H9 (cell line): Measurements from ENCODE around the gene TSPEAR. TPM values are rescaled to one million over a fixed set of nuclear protein-coding genes. Genes with fewer than 3 reads are reported as not detected.

Source experiments
- DNase-seq: peaks from one replicate; pipeline ENCODE4 v3.0.0-alpha.2; 2017
- H2AFZ ChIP-seq: one replicate; pipeline ENCODE4 v1.6.1; 2013; ENCODE audit warnings: mild to moderate bottlenecking, low read length, control low read depth, moderate library complexity
- H2AK5ac ChIP-seq: 2 replicates; pipeline ENCODE4 v1.6.1; 2013; ENCODE audit warnings: low read length, control low read depth, mixed read lengths; ENCODE audit not compliant: insufficient read length
- H2BK120ac ChIP-seq: one replicate; pipeline ENCODE4 v1.6.1; 2013; ENCODE audit warnings: low read depth, mild to moderate bottlenecking, low read length, control low read depth, inconsistent platforms; ENCODE audit not compliant: poor library complexity, severe bottlenecking
- H2BK12ac ChIP-seq: 2 replicates; pipeline ENCODE4 v1.6.1; 2013; ENCODE audit warnings: low read length, control low read depth, mixed read lengths, low read depth; ENCODE audit not compliant: insufficient read length
- H2BK15ac ChIP-seq: 2 replicates; pipeline ENCODE4 v1.6.1; 2013; ENCODE audit warnings: low read depth, low read length, control low read depth
- H2BK20ac ChIP-seq: one replicate; pipeline ENCODE4 v1.6.1; 2013; ENCODE audit warnings: low read depth, mild to moderate bottlenecking, low read length, control low read depth, inconsistent platforms; ENCODE audit not compliant: poor library complexity, severe bottlenecking
- H2BK5ac ChIP-seq: 2 replicates; pipeline ENCODE4 v1.6.1; 2013; ENCODE audit warnings: low read length, control low read depth, mixed read lengths; ENCODE audit not compliant: insufficient read length
- H3K14ac ChIP-seq: 2 replicates; pipeline ENCODE4 v1.6.1; 2013; ENCODE audit warnings: low read length, control low read depth; ENCODE audit not compliant: insufficient read depth
- H3K18ac ChIP-seq: 2 replicates; pipeline ENCODE4 v1.6.1; 2013; ENCODE audit warnings: low read depth, mild to moderate bottlenecking, mixed read lengths, low read length, control low read depth; ENCODE audit not compliant: insufficient read length
- H3K23ac ChIP-seq: 2 replicates; pipeline ENCODE4 v1.6.1; 2013; ENCODE audit warnings: low read length, control low read depth, mixed read lengths, low read depth; ENCODE audit not compliant: insufficient read length
- H3K23me2 ChIP-seq: 2 replicates; pipeline ENCODE4 v1.6.1; 2013; ENCODE audit warnings: low read depth, mild to moderate bottlenecking, mixed read lengths, low read length, control low read depth; ENCODE audit not compliant: insufficient read length, poor library complexity, severe bottlenecking
- H3K27ac ChIP-seq: 2 replicates; pipeline ENCODE4 v1.5.1; 2013; ENCODE audit warnings: low read length, control low read depth, mixed read lengths, low read depth; ENCODE audit not compliant: insufficient read length
- H3K27me3 ChIP-seq: 2 replicates; pipeline ENCODE4 v1.6.1; 2013; ENCODE audit warnings: low read length, control low read depth, inconsistent platforms; ENCODE audit not compliant: insufficient read depth
- H3K4ac ChIP-seq: 2 replicates; pipeline ENCODE4 v1.6.1; 2013; ENCODE audit warnings: low read depth, mild to moderate bottlenecking, control low read depth, inconsistent platforms, low read length, moderate library complexity
- H3K4me1 ChIP-seq: 2 replicates; pipeline ENCODE4 v1.6.1; 2013; ENCODE audit warnings: low read length, control low read depth, inconsistent platforms; ENCODE audit not compliant: insufficient read depth
- H3K4me2 ChIP-seq: 2 replicates; pipeline ENCODE4 v1.6.1; 2013; ENCODE audit warnings: low read length, control low read depth, mixed read lengths; ENCODE audit not compliant: insufficient read length, insufficient read depth
- H3K56ac ChIP-seq: 2 replicates; pipeline ENCODE4 v1.6.1; 2013; ENCODE audit warnings: low read depth, mild to moderate bottlenecking, mixed read lengths, low read length, control low read depth; ENCODE audit not compliant: insufficient read length
- H3K79me1 ChIP-seq: 2 replicates; pipeline ENCODE4 v1.6.1; 2013; ENCODE audit warnings: low read depth, mild to moderate bottlenecking, moderate library complexity, low read length, control low read depth, inconsistent platforms; ENCODE audit not compliant: insufficient read depth, poor library complexity, severe bottlenecking
- H3K79me2 ChIP-seq: 2 replicates; pipeline ENCODE4 v1.6.1; 2013; ENCODE audit warnings: low read length, control low read depth, inconsistent platforms; ENCODE audit not compliant: insufficient read depth
- H3K9ac ChIP-seq: 2 replicates; pipeline ENCODE4 v1.6.1; 2013; ENCODE audit warnings: low read length, control low read depth, mixed read lengths; ENCODE audit not compliant: insufficient read length; ENCODE audit errors: extremely low read depth
- H3K9me3 ChIP-seq: one replicate; pipeline ENCODE4 v1.6.1; 2013; ENCODE audit warnings: low read depth, low read length, inconsistent platforms; ENCODE audit not compliant: control insufficient read depth
- H3T11ph ChIP-seq: one replicate; pipeline ENCODE4 v1.6.1; 2013; ENCODE audit warnings: mild to moderate bottlenecking, low read length, control low read depth, inconsistent platforms
- H4K20me1 ChIP-seq: one replicate; pipeline ENCODE4 v1.6.1; 2013; ENCODE audit not compliant: control insufficient read depth, insufficient read length, insufficient read depth
- H4K5ac ChIP-seq: 2 replicates; pipeline ENCODE4 v1.6.1; 2013; ENCODE audit warnings: low read depth, mild to moderate bottlenecking, mixed read lengths, low read length, control low read depth; ENCODE audit not compliant: insufficient read length
- H4K8ac ChIP-seq: replicated peaks from 2 replicates; pipeline ENCODE4 v1.6.1; 2013; ENCODE audit warnings: low read length, control low read depth, mixed read lengths, low read depth; ENCODE audit not compliant: insufficient read length
- H4K91ac ChIP-seq: 2 replicates; pipeline ENCODE4 v1.6.1; 2013; ENCODE audit warnings: low read depth, mild to moderate bottlenecking, moderate library complexity, mixed read lengths, low read length, control low read depth; ENCODE audit not compliant: insufficient read length
- H3K27ac Mint-ChIP-seq, 3 experiments: 2 replicates in 2 of 3; 3 replicates in 1 of 3; pipeline ENCODE4 v1.8.0; 2020 to 2021; ENCODE audit warnings: mixed read lengths in 3 of 3, mild to moderate bottlenecking in 1 of 3, moderate library complexity in 1 of 3
- H3K27me3 Mint-ChIP-seq: 2 replicates; pipeline ENCODE4 v1.8.0; 2021; ENCODE audit warnings: low read depth, mild to moderate bottlenecking, moderate library complexity, mixed read lengths
- H3K36me3 Mint-ChIP-seq, 3 experiments: 2 replicates in 2 of 3; 3 replicates in 1 of 3; pipeline ENCODE4 v1.8.0; 2020 to 2021; ENCODE audit warnings: low read depth in 3 of 3, mixed read lengths in 3 of 3; ENCODE audit not compliant: insufficient read depth in 1 of 3
- H3K4me1 Mint-ChIP-seq, 2 experiments: 2 replicates each; pipeline ENCODE4 v1.8.0; 2020; ENCODE audit warnings: mixed read lengths in 2 of 2
- H3K4me3 Mint-ChIP-seq, 2 experiments: 2 replicates in 1 of 2; 3 replicates in 1 of 2; pipeline ENCODE4 v1.8.0; 2020 to 2021; ENCODE audit warnings: mild to moderate bottlenecking in 2 of 2, mixed read lengths in 2 of 2, moderate library complexity in 1 of 2
- H3K9me3 Mint-ChIP-seq, 2 experiments: 2 replicates in 1 of 2; 3 replicates in 1 of 2; pipeline ENCODE4 v1.8.0; 2020; ENCODE audit warnings: mild to moderate bottlenecking in 2 of 2, mixed read lengths in 2 of 2, moderate library complexity in 1 of 2
- CTCF ChIP-seq: fragments of 200-600 bp; sonication (generic); conservative IDR thresholded peaks from 3 replicates; pipeline ENCODE4 v1.8.0; 2021; ENCODE audit warnings: antibody characterized with exemption, mild to moderate bottlenecking
- WGBS: extraction: QIAGEN DNeasy Blood & Tissue Kit; methylation state at CpG from one replicate; pipeline ENCODE4 v1.1.7; 2013; ENCODE audit warnings: missing lambda C conversion rate, low lambda C conversion rate, mixed read lengths; ENCODE audit not compliant: insufficient read length; ENCODE audit errors: extremely low coverage; 5-methylcytosine and 5-hydroxymethylcytosine counted together
- total RNA-seq: library from RNA; stranded (reverse); gene quantifications from 2 replicates; pipeline ENCODE4 v1.2.1, GENCODE V29; 2021

Gene TSPEAR
- total RNA-seq, 1 experiment from 2014 or later: 1.3 TPM

- H4K5ac ChIP-seq: no peak overlapping the region
- no CpG with 5 or more reads among the region's 20 CpGs for WGBS
Measured at GRCh38 chr21:44614161-44614631, 97.2 kb downstream of the TSPEAR start.

More at GRCh38 chr21:44614161-44614631, 97.2 kb downstream of the TSPEAR start:
- no peak overlapping the region for H3K4me3 Mint-ChIP-seq
- Histone ChIP-seq H4K91ac (no peak overlapping the region), H3K18ac (no peak overlapping the region), H3K79me1 (no peaks in the 10 kb centered on the region), H3K27ac (no peak overlapping the region), H2BK20ac (no peak overlapping the region), H2BK15ac (no peak overlapping the region), H3K4ac (no peak overlapping the region), H4K20me1 (no peaks in the 10 kb centered on the region), H3K79me2 (no peaks in the 10 kb centered on the region), H3K27me3 (no peaks in the 10 kb centered on the region), H2AK5ac (no peak overlapping the region), H3K23me2 (no peaks in the 10 kb centered on the region), H3K23ac (no peak overlapping the region), H2AFZ (no peak overlapping the region), H2BK5ac (no peak overlapping the region), H4K8ac (no peak overlapping the region), H3K9me3 (peaks cover 9% of the 10 kb centered on the region), H2BK120ac (no peak overlapping the region), H3K4me2 (no peak overlapping the region), H3K56ac (no peak overlapping the region), H2BK12ac (no peak overlapping the region), H3T11ph (no peak overlapping the region), H3K4me1 (no peaks in the 10 kb centered on the region), H3K14ac (no peak overlapping the region; the same call in 1 of the 2 replicates), H3K9ac (no peak overlapping the region)
- no peak for DNase-seq
- peaks cover 9 to 28% (median 25%) of the 10 kb centered on the region in 3 experiments for H3K36me3 Mint-ChIP-seq
- no peak for TF ChIP-seq CTCF
- H3K9me3 Mint-ChIP-seq: peaks cover 34 to 42% of the 10 kb centered on the region in 2 experiments
- peaks cover 7% of the 10 kb centered on the region for H3K27me3 Mint-ChIP-seq
- peak overlapping the region in 1 of 3 experiments; percentile 27; a peak in 1 of 7 replicates for H3K27ac Mint-ChIP-seq
- peaks cover 27% of the 10 kb centered on the region in 2 experiments for H3K4me1 Mint-ChIP-seq
